Measurements from ENCODE around the gene SLC25A30. TPM values are rescaled to one million over a fixed set of nuclear protein-coding genes. Genes with fewer than 3 reads are reported as not detected.

SLC25A30 gene
- total and polyA plus RNA-seq, 9 of the 15 experiments (the other 6 are each of a cell fraction or from before 2014, with no cell fraction given): 1.1 to 11.1 (median 5.6) TPM

- TF ChIP-seq RERE (CRISPR knock-in tag; IDR thresholded peaks at IDR 0.05; ENCODE audit: borderline replicate concordance) (no peak), E4F1 (CRISPR knock-in tag; IDR thresholded peaks at IDR 0.05; ENCODE audit: borderline replicate concordance) (no peak), ZFPM2 (CRISPR knock-in tag; IDR thresholded peaks at IDR 0.05) (no peak), MBD2 (IDR thresholded peaks at IDR 0.05; ENCODE audit: borderline replicate concordance, low read depth) (no peak)
- TF ChIP-seq, protein P1, sequence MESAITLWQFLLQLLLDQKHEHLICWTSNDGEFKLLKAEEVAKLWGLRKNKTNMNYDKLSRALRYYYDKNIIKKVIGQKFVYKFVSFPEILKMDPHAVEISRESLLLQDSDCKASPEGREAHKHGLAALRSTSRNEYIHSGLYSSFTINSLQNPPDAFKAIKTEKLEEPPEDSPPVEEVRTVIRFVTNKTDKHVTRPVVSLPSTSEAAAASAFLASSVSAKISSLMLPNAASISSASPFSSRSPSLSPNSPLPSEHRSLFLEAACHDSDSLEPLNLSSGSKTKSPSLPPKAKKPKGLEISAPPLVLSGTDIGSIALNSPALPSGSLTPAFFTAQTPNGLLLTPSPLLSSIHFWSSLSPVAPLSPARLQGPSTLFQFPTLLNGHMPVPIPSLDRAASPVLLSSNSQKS (CRISPR knock-in tag; IDR thresholded peaks at IDR 0.05): no peak
- TF ChIP-seq, protein P2, sequence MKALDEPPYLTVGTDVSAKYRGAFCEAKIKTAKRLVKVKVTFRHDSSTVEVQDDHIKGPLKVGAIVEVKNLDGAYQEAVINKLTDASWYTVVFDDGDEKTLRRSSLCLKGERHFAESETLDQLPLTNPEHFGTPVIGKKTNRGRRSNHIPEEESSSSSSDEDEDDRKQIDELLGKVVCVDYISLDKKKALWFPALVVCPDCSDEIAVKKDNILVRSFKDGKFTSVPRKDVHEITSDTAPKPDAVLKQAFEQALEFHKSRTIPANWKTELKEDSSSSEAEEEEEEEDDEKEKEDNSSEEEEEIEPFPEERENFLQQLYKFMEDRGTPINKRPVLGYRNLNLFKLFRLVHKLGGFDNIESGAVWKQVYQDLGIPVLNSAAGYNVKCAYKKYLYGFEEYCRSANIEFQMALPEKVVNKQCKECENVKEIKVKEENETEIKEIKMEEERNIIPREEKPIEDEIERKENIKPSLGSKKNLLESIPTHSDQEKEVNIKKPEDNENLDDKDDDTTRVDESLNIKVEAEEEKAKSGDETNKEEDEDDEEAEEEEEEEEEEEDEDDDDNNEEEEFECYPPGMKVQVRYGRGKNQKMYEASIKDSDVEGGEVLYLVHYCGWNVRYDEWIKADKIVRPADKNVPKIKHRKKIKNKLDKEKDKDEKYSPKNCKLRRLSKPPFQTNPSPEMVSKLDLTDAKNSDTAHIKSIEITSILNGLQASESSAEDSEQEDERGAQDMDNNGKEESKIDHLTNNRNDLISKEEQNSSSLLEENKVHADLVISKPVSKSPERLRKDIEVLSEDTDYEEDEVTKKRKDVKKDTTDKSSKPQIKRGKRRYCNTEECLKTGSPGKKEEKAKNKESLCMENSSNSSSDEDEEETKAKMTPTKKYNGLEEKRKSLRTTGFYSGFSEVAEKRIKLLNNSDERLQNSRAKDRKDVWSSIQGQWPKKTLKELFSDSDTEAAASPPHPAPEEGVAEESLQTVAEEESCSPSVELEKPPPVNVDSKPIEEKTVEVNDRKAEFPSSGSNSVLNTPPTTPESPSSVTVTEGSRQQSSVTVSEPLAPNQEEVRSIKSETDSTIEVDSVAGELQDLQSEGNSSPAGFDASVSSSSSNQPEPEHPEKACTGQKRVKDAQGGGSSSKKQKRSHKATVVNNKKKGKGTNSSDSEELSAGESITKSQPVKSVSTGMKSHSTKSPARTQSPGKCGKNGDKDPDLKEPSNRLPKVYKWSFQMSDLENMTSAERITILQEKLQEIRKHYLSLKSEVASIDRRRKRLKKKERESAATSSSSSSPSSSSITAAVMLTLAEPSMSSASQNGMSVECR (CRISPR knock-in tag; IDR thresholded peaks at IDR 0.05): no peak
These were observed 47.2 kb downstream of the SLC25A30 start (continued) for GRCh38 chr13:45370922-45371406.

Measured in K562 (cell line).